ENCODE measurements around the gene ARMH3.

DNA sequence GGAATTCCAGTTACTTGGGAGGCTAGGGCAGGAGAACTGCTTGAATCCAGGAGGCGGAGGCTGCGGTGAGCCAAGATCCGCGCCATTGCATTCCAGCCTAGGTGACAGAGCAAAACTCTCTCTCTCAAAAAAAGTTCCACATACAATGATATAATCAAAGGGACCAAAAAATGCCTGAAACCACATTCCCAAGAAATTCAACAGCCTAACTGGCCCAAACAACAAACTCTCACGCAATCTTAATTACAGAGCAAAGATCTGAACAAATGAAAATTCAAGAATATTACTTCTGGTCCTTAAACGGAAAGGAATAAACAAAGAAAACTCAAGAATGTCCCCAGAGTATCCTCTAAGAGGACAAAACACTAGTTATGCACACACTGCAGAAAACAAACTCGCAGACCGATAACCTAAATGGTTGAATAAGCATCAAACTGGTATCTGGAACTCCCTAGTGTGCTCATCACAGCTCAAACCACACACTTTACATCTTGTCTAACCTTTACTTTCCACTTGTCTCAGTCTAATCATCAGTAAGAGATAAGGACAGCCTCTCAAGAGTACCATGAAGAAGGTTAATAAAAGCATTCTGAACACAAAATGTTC, 241.4 kb downstream of the ARMH3 start:
- TF ChIP-seq, protein P1, sequence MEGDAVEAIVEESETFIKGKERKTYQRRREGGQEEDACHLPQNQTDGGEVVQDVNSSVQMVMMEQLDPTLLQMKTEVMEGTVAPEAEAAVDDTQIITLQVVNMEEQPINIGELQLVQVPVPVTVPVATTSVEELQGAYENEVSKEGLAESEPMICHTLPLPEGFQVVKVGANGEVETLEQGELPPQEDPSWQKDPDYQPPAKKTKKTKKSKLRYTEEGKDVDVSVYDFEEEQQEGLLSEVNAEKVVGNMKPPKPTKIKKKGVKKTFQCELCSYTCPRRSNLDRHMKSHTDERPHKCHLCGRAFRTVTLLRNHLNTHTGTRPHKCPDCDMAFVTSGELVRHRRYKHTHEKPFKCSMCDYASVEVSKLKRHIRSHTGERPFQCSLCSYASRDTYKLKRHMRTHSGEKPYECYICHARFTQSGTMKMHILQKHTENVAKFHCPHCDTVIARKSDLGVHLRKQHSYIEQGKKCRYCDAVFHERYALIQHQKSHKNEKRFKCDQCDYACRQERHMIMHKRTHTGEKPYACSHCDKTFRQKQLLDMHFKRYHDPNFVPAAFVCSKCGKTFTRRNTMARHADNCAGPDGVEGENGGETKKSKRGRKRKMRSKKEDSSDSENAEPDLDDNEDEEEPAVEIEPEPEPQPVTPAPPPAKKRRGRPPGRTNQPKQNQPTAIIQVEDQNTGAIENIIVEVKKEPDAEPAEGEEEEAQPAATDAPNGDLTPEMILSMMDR (IDR thresholded peaks at IDR 0.05): no peak
- TF ChIP-seq ZFX (IDR thresholded peaks at IDR 0.05; ENCODE audit: borderline replicate concordance): no peak

All from 22Rv1 (cell line).